ENCODE measurements around the gene NKX1-2.
A peak's percentile ranks its signal among the peaks of the same experiment; 100 is the strongest.

GRCh38 chr10:124403548-124403947 lies 46.3 kb downstream of the NKX1-2 start:
- TF ChIP-seq CTCF (IDR thresholded peaks at IDR 0.05) (peak in 5 of 6 experiments; percentile 47 to 64 (median 48)), POLR2A (IDR thresholded peaks at IDR 0.05) (no peak)

Data from upper lobe of left lung (tissue), 4 donors.